ENCODE data around the gene CNNM1. TPM values are rescaled to one million over a fixed set of nuclear protein-coding genes. Genes with fewer than 3 reads are reported as not detected.

CNNM1 gene
- total RNA-seq, 2 donors from 2014 or later: 0.19 to 0.24 TPM

DNA sequence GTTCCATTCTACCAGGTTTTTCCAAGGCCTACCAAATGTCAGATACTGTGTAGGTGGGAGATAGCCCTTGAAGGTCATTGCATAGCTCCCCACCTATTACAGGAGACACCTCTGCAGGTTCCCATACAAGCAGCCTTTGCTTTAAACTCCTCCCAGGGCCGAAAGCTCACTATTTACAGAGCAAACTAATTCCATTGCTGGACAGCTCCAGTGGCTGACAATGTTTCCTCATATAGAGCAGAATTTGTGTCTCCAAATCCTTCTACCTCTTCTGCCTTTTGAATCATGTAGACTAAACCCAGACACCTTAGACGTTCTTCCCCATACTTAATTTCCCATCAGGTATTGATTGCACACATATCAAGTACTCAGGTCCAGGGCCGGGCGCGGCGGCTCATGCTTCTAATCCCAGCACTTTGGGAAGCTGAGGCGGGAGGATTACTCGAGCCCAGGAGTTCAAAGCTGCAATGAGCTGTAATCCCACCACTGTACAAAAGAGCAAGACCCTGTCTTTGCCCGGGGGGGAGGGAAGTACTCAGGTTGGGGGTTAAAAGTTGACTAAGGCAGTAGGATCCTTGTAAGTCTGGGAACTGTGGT is 2.1 kb downstream of the CNNM1 start:
- intact Hi-C loops (cut with DNase I): no loop called here

DNA sequence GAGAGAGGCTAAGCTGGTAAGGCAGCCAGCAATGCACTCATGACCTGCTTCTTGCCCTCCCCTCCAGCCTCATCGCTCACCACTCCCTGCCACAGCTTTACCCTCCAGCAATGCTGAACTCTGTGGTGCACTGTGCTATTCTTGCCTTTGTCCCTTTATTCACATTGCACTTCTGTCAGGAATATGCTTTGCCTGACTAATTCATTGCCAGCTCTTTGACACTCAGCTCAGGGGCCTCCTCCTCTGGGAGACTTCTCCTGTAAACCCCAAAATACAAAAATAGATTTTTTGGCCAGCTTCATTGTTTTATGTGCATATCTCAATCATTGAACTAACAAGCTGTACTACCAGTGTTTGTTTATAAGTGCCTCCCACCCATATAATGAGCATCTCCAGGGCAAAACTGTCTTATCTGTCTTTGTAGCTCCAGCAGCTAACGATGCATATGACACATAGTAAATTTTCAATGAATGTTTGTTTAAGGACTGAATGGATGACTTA is 8.2 kb downstream of the CNNM1 start:
- no peak for DNase-seq (ENCODE audit: low spot score)
- intact Hi-C loops (cut with DNase I): no loop called here

More for the DNA sequence above, 2.1 kb downstream of the CNNM1 start:
- no peak for DNase-seq (ENCODE audit: low spot score)

DNA sequence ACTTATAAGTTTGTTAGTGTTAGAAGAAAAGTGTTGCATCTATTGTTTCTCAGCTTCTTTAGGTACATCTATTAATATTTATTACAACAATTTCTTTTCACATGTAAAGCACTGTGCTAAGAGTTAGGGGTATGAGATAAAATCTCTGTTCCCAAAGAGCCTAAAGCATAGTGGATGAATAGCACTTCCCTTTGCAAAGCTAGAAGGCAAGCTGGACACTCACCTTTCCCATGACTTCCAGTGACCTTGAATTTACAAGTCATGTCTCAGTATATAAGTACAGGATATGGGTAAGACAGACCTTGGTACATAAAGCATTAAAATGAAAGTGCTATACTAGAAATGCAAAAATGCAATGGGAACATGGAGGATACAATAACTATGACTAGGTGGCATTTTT is 8.7 kb downstream of the CNNM1 start:
- DNase-seq (ENCODE audit: low spot score): no peak
- intact Hi-C loops (cut with DNase I): no loop called here

DNA sequence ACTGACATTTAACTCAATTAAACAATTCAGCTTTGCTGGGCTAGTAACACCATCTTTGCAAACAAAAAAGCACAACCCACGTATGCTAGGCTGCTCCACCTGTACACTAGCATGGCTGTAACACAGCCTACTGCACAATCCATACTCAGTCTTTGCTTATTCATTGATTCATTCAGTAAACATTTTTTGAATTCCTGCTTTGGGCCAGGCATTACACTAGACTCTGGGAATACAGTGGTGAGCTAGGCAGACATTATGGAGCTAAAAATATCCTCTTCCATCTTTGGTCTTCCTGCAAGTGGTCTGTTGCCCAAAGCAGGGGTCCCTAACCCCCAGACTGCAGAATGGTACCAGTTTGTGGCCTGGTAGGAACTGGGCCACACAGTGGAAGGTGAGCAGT is 9.9 kb downstream of the CNNM1 start:
- no peak for DNase-seq (ENCODE audit: low spot score)
- intact Hi-C loops (cut with DNase I): no loop called here

DNA sequence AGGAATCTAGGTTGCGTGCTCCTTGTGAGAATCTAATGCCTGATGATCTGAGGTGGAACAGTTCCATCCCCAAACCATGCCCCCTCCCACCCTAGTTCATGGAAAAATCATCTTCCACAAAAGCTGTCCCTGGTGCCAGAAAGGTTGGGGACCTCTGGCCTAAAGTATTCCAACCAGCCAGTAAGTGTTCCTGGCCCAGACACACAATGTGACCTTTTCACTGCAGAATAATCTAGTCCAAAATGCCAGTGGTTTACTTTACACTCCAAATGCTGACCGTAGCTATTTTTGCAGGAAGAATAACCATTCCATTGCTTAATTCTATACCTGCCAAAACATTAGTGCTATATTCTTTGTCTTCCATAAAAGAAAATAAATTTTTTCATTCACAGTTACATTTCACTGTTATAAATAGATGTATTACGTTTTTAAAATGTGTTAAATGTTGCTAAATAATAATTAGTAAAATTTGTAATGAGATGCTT is 10.4 kb downstream of the CNNM1 start:
- no peak for DNase-seq (ENCODE audit: low spot score)
- intact Hi-C loops (cut with DNase I): no loop called here

DNA sequence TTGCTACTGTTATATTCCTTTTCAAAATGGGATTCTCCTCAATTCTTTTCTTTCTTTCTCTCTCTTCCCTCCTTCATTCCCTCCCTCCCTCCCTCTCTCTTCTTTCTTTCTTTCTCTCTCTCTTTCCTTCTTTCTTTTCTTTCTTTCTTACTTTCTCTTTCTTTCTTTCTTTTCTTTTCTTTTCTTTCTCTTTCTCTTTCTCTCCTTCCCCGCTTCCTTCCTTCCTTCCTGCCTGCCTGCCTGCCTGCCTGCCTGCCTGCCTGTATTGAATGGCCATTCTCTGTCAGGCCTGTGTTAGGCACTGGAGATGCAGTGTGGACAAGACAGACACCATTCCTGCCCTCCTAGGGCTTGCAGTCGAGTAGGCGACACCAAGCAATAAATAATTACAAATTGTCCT is 11.5 kb downstream of the CNNM1 start:
- intact Hi-C loops (cut with DNase I): no loop called here
- no peak for DNase-seq (ENCODE audit: low spot score)

DNA sequence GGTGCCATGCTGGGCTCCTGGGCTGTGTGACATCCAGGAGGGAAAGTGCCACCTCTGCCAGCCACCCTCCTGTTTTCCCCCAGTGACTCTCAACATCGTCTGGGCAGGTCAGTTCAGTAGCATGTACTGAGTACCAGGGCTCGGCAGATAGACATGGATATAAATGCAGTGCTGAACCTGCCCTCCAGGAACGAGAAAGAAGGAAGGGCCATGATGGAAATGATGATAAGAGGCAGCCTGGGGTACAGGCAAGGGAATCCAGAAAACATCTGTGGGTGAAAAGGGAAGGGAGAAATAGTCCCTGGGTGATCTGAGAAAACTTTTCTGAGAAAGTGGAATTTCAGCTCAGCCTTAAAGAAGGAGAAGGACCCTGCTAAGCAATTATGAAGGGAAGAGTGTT is 12.1 kb downstream of the CNNM1 start:
- DNase-seq (ENCODE audit: low spot score): no peak
- intact Hi-C loops (cut with DNase I): no loop called here

DNA sequence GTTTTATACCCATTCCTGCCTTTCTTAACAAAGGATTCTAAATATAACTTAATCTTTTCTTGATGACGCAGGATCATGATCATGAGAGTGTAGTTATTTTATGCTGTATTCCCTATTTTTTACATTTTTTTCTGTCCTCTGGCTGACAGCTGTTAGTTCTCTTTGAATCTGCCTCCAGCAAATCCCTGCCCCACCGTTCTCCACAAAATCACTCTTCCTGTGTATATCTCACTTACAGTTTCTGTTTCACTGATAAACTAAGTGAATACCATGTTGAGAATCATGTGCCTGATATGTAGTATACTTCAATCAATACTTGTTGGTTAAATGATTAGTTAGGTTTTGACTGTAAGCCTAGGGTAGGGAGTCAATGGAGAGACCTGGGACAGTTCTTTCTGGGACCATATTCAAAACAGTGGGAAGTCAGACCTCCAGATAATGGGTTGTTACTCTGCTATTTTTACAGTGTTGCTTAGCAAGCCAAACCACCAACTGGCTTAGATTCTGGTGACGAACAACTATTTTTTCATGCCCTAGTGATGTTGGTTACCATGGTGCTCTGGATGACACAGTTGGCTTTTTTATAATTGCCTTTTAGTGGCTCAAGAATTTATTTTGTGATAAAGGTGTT is 12.8 kb downstream of the CNNM1 start:
- intact Hi-C loops (cut with DNase I): no loop called here
- DNase-seq (ENCODE audit: low spot score): no peak

DNA sequence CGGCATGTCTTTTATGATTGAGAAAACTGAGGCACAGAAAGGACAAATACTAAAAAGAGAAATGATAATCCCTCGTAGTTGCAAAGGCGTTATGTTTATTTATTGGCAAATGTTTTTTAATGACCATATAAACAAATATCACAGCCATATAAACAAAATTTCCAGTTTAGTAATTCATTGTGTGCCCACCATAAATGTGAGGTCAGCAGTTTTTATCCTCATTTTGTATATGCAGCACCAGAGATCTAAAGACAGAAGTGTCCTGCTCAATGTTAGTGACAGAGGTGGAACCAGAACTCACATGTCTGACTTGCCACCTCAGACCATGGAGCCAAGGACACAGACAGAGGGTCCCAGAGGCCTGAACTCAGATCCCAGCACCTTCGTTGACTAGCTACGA is 14.1 kb downstream of the CNNM1 start:
- intact Hi-C loops (cut with DNase I): no loop called here
- no peak for DNase-seq (ENCODE audit: low spot score)

DNA sequence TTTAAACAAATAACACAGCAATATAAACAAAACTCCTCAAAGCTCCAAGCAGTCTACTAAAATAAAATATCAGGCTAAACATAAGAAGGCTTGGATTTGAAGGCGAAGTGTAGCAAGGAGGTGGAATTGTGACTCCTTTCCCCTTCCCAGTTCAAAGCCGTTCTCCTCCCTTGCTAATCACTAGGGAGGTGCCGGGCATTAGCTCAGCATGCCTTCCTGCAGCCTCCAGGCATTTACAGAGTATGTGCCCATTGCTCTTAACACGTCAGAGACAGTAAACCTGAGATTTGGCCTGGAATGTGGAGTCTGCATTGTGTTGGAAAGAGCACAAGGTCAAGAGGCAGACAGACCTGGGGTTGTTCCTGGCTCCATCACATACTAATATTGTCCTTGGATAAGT is 15.6 kb downstream of the CNNM1 start:
- intact Hi-C loops (cut with DNase I): no loop called here
- no peak for DNase-seq (ENCODE audit: low spot score)

DNA sequence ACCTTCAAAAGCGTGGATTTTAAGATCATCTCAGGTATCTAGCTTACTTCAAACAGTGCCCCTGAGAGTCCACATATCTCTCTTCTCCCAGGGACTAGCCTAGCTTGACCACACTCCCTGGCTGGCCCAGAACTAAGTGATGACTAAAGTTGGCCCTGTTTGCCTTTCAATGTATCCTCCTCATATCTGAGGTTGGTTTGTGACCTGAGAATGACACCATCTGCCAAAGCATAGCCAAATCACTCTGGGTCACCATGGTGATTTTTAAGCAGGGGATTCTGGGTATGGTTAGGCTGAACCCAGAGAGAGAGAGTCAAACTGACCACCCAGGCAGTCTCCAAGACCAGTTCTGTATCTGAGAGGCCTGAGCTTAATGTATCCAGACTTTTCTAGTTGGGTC is 16.2 kb downstream of the CNNM1 start:
- intact Hi-C loops (cut with DNase I): no loop called here
- no peak for DNase-seq (ENCODE audit: low spot score)

DNA sequence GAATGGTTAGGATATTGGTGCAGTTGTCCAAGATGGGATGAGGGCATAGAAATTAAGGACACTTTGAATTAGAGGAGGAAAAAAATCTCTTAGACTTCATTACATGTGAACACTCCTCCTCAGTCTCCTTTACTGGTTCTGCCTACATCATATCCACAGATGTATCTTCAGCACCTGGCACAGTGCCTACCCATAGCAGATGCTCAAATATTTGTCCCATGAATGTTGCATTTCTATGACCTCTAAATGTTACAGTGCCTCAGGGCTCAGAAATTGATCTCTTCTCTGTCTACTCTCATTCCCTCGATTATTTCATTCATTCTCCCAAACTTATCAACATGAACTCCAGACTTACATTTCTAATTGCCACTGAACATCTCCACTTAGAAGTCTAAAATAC is 17.1 kb downstream of the CNNM1 start:
- intact Hi-C loops (cut with DNase I): no loop called here
- DNase-seq (ENCODE audit: low spot score): no peak

DNA sequence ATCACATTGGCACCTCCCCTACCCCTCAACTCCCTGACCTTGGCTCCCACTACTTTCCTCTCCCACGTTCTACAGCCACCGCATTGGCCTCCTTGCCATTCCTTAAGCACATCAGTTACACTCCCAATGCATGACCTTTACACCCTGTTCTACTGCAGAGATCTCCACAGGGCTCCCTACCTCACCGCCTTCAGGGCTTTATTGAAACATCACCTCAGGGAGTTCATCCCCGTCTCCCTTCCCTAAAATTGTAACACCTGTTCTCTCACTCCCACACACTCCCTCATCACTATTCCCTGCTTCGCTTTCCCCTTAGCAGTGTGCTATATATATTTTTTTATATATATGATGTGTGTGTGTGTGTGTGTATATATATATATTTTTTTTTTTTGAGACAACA is 18.5 kb downstream of the CNNM1 start:
- intact Hi-C loops (cut with DNase I): no loop called here
- DNase-seq (ENCODE audit: low spot score): no peak

DNA sequence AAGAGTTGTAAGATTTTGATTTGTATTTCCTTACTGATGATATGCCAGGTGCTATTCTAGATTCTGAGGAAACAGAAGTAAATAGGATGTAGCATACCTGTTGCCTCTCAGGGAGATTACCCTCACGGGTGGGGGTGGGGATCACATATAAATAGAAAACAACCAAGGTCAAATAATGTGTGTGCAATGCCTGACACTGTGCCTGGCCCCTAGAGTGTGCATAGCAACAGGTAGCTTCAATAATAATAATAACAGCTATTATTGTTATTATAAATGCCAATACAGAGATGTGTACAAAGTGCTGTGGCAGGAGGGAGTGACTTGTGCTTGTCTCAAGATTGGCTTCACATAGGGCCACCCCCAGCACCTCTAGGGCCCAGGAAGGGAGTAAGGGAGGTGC is 24.0 kb downstream of the CNNM1 start:
- DNase-seq (ENCODE audit: low spot score): no peak
- intact Hi-C loops (cut with DNase I): no loop called here

DNA sequence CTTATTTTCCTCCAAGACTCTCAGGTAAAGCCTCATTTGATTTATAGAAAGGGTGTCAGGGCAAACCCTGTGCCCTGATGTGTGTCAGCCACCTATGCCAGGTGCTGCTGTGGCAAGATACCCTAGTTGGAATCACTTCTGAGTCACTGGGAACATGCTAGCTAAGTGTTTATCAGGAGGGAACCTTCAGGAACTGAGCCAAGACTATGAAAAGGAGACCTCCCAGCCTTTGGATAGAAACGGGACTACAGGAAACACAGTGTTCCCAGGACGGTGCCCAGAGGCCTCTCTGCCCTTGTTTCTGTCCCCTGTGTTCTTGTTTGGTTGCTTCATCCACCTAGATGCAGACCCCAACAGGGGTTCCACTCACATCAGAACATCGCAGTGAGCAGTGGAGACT is 28.5 kb downstream of the CNNM1 start:
- DNase-seq (ENCODE audit: low spot score): no peak
- intact Hi-C loops (cut with DNase I): no loop called here

DNA sequence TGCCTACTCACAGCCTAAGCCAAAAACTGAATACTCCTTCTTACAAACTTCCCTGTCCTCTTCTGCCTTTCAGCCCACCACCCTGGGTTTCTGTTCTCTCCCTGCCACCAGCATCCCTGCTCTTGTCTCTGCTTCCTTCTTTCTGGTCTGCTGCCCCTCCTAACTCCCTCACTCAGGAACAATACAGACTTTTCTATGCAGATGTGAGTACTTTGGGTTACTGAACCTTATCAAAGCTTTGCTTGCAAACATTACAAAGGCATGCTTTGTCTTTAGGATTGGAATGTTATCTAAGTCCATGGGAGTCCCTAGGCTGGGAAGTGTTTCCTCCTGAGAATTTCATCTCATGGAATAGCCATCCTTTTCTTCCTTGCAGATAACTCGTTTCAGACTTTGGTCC is 28.9 kb downstream of the CNNM1 start:
- intact Hi-C loops (cut with DNase I): no loop called here
- no peak for DNase-seq (ENCODE audit: low spot score)

DNA sequence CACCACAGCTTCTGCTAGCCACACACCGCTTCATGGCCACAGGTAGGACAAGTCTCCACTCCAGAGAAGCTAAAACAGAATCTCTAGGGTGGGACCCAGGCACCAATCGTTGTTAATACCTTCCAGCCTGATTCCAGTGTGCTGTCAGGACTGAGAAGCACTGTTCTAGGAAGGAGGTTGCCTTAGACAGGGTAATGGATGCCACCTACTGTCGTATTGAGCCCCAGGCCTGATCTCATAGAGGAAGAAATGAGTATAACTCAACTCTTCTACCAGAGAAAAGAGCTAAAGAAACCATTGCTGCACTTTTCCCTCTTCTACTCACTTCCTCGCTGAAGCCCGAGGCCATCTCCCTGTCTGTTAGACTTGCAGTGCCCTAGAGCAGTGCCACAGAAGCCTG is 31.8 kb downstream of the CNNM1 start:
- no peak for DNase-seq (ENCODE audit: low spot score)
- intact Hi-C loops (cut with DNase I): no loop called here

DNA sequence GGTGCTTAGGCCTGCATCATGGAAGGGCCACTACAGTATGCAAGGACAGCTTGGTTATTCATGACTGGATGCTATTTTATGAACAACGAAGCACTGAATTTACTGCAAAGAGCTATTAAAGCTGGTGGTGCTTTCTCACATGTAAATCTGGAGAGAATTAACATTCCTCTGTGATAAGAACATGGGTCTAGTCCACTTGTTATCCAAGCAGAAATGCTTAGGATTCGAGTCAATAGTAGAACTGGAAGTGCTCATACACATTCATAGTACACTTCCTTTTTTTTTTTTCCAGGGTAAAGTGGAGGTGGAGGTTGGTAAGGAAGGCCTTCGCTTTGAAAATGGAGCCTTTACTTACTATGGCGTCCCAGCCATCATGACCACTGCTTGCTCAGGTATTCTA is 35.0 kb downstream of the CNNM1 start:
- intact Hi-C loops (cut with DNase I): no loop called here
- DNase-seq (ENCODE audit: low spot score): no peak

DNA sequence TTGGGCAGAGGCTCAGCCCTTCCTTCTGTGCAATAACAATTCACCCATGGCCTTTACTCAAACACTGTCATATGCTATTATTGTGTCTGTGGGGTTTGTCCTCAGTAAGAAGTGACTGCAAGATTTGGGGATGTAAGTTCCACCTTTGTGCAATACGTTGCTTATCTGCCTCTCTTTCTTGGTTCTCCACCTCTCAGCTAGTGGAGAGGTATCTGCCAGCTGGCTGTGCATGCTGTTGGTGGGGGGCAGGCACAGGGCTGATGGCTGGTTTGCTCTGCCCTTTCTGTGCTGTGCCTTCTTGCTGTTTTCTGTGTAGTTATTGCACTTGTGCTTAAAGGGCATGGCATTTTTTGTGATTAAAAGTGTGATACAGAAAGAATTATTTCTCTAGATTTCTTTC is 36.2 kb downstream of the CNNM1 start:
- no peak for DNase-seq (ENCODE audit: low spot score)
- intact Hi-C loops (cut with DNase I): no loop called here

DNA sequence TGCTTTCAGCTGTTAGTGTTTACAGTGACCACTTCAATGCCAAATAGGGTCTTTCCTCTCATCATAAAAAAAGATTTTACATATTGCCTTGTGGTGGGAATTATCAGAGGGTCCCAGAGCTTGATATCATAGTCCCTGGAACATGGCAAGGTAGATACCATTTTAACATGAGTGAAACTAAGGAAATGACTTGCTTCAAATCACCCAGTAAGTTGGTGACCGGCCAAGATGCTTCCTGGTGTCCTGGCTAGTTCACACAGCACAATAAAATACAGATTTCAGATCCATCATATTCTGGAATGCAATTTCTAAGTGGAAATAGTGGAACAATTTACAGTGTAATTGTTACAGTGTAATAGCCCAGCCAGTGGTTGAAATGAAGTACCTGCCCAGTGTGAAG is 36.6 kb downstream of the CNNM1 start:
- no peak for DNase-seq (ENCODE audit: low spot score)
- intact Hi-C loops (cut with DNase I): no loop called here

DNA sequence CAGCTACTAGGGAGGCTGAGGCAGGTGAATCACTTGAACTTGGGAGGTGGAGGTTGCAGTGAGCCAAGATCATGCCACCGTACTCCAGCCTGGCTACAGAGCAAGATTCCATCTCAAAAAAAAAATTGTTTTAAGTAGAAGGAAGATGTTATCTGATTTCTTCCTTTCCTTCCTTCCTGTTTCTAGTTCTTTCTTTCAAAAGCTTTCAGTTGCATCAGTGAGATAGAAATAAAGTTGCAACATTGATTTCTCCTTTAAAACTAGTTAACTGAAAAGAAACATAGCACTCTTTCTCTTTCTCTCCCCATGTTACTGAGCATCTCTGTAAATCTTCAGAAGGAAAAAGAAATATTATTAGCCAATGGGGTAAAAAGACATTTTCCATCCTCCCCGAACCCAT is 37.5 kb downstream of the CNNM1 start:
- intact Hi-C loops (cut with DNase I): no loop called here
- no peak for DNase-seq (ENCODE audit: low spot score)

Data from posterior vena cava (tissue), 2 donors.